ENCODE results near the gene MLPH.

The MLPH gene

GRCh38 chr2:237565974-237566373 lies 78.9 kb downstream of the MLPH start:
- H3K4me3 ChIP-seq (ENCODE audit: low read depth, low read length) = no peak overlapping the region
- TF ChIP-seq CTCF (IDR thresholded peaks at IDR 0.05; ENCODE audit: low read depth, low read length) = no peak

DNA sequence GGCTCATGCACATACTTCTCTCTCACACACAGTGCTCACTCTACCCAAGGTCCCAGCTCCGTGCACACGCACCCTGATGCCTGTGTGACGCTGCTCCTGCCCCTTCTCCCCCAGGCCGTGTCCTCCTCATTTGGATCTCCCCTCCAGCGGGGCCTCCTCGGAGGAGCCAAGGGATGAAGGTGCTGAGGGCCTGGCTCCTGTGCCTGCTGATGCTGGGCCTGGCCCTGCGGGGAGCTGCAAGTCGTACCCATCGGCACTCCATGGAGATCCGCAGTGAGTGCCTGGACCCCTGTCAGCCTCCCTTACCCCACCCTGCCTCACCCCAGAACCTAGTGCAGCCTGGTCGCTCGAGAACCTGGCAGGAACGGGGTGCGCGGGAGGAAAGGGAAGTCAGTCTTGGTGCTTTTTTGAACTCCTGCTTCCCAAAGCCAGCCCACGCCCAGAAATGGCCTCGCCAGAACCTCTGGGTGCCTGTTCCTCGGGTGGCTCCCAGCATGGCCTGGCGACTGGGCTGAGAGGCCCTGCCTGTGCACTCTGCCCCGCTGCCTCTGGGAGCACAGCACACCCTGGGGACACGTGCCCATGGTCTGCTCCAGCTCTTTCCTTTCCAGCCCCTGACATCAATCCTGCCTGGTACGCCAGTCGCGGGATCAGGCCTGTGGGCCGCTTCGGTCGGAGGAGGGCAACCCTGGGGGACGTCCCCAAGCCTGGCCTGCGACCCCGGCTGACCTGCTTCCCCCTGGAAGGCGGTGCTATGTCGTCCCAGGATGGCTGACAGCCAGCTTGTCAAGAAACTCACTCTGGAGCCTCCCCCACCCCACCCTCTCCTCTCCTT lies 79.6 kb downstream of the MLPH start, which contains the start of gene PRLH:
Gene PRLH, plus strand, starts transcription at position 174 of the 835 bp plus-strand sequence. Its CDS starts 0 bp downstream, at position 174.
- TF ChIP-seq CTCF (IDR thresholded peaks at IDR 0.05; ENCODE audit: low read depth, low read length) = no peak
- H3K4me3 ChIP-seq (ENCODE audit: low read depth, low read length) = no peak within 1 kb of the TSS

- TF ChIP-seq CTCF (IDR thresholded peaks at IDR 0.05; ENCODE audit: low read depth, low read length) = no peak
- H3K4me3 ChIP-seq (ENCODE audit: low read depth, low read length) = no peak overlapping the region
Measured at GRCh38 chr2:237567276-237568029, 80.4 kb downstream of the MLPH start.

- no peak overlapping the region for H3K4me3 ChIP-seq (ENCODE audit: low read depth, low read length)
- no peak for TF ChIP-seq CTCF (IDR thresholded peaks at IDR 0.05; ENCODE audit: low read depth, low read length)
Measured at GRCh38 chr2:237568121-237568660, 81.1 kb downstream of the MLPH start.

GRCh38 chr2:237569041-237569440 lies 82.0 kb downstream of the MLPH start:
- H3K4me3 ChIP-seq (ENCODE audit: low read depth, low read length) = no peak overlapping the region
- no peak for TF ChIP-seq CTCF (IDR thresholded peaks at IDR 0.05; ENCODE audit: low read depth, low read length)

- H3K4me3 ChIP-seq (ENCODE audit: low read depth, low read length) = no peak overlapping the region
- TF ChIP-seq CTCF (IDR thresholded peaks at IDR 0.05; ENCODE audit: low read depth, low read length) = no peak
Measured at GRCh38 chr2:237569896-237570295, 82.8 kb downstream of the MLPH start.
